GM20000 (cell line): ENCODE results near the gene RREB1.
A peak's percentile ranks its signal among the peaks of the same experiment; 100 is the strongest.
"Not testable (repeated sequence)": the region's sequence is repeated elsewhere in the genome, so short reads cannot be mapped to it uniquely, and the experiment has no call there.

Experiments
- DNase-seq: peaks from one replicate; pipeline ENCODE4 v3.0.0; 2012; ENCODE audit warnings: low spot score
- CTCF ChIP-seq: IDR thresholded peaks from 2 replicates; pipeline ENCODE4 v1.5.1; 2012; ENCODE audit warnings: mild to moderate bottlenecking, control low read depth; ENCODE audit errors: extremely low read depth, missing control alignments

RREB1 gene

GRCh38 chr6:7257521-7258230, 149.9 kb downstream of the RREB1 start:
- TF ChIP-seq CTCF, result no peak

GRCh38 chr6:7258231-7258763, 150.5 kb downstream of the RREB1 start:
- DNase-seq, result no peak
- TF ChIP-seq CTCF, result no peak

More at GRCh38 chr6:7257521-7258230, 149.9 kb downstream of the RREB1 start:
- no peak for DNase-seq

- no peak for TF ChIP-seq CTCF
- DNase-seq, result no peak
Measured at GRCh38 chr6:7260291-7261031, 152.7 kb downstream of the RREB1 start.

GRCh38 chr6:7261032-7261841, 153.5 kb downstream of the RREB1 start:
- DNase-seq, result peak; percentile 77
- no peak for TF ChIP-seq CTCF

- DNase-seq, result no peak
- no peak for TF ChIP-seq CTCF
Measured at GRCh38 chr6:7261852-7262461, 154.2 kb downstream of the RREB1 start.

GRCh38 chr6:7262746-7263518, 155.2 kb downstream of the RREB1 start:
- no peak for TF ChIP-seq CTCF
- DNase-seq, result no peak

- not testable (repeated sequence) for DNase-seq
Measured at GRCh38 chr6:7263519-7263805, 155.7 kb downstream of the RREB1 start.
